HUES48 (cell line): ENCODE results near the gene SETD4.

Source experiments
- H3K27ac ChIP-seq: one replicate; pipeline ENCODE4 v1.7.0; 2013; ENCODE audit warnings: low read depth, low read length, inconsistent platforms
- H3K27me3 ChIP-seq: 2 replicates; pipeline ENCODE4 v1.6.1; 2013; ENCODE audit warnings: mild to moderate bottlenecking, low read length; ENCODE audit not compliant: control insufficient read depth, insufficient read depth
- H3K36me3 ChIP-seq: 2 replicates; pipeline ENCODE4 v1.6.1; 2013; ENCODE audit warnings: low read length; ENCODE audit not compliant: control insufficient read depth, insufficient read depth
- H3K4me1 ChIP-seq: 2 replicates; pipeline ENCODE4 v1.6.1; 2013; ENCODE audit warnings: mild to moderate bottlenecking, low read length; ENCODE audit not compliant: control insufficient read depth, insufficient read depth
- H3K4me3 ChIP-seq: 2 replicates; pipeline ENCODE4 v1.5.1; 2013; ENCODE audit warnings: mild to moderate bottlenecking, low read depth, low read length
- H3K9ac ChIP-seq: 2 replicates; pipeline ENCODE4 v1.6.1; 2013; ENCODE audit warnings: mild to moderate bottlenecking, low read depth, low read length, moderate library complexity
- H3K9me3 ChIP-seq: 2 replicates; pipeline ENCODE4 v1.6.1; 2013; ENCODE audit warnings: low read length; ENCODE audit not compliant: control insufficient read depth, insufficient read depth

SETD4 gene

DNA sequence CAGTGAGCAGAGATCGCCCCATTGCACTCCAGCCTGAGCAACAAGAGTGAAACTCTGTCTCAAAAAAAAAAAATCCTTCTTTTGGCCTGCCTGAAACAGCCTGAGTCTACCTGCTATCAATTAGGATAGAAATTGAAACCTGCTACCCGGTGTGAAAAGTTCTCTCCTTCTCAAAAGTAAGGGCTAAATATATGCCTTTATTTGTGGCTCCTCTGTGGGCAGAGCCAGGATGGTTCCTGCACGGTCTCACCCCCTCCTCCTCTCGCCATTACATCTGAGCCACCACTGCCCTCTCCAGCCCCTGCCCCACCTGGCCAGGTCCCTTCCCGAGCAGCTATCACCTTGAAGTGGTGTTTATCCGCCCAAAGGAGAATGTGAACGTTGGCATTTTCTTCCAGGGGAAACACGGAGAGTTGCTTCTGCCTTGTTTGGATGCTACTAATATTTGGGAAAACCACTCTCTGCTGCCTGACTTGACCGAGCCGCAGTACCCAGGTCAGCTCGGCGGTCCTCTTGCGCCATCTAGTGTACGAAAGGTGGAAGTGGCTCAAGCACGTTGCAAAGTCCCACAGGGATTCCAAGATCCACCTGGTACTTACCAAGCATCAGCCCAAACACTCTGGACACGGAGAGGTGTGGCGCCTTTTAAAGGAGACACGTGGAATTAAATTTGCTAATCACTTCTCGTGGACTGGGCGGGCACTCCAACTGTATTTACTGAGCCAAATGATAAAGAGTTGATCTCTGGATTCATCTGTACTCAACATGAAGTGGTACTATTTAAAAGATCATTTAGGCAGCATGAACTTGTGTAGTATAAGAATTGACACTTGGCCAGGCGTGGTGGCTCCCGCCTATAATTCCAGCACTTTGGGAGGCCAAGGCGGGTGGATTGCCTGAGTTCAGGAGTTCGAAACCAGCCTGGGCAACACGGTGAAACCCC lies 31.9 kb downstream of the SETD4 start:
- Histone ChIP-seq H3K27me3 (no peaks in the 10 kb centered on the region), H3K27ac (no peak overlapping the region), H3K9me3 (no peaks in the 10 kb centered on the region), H3K4me1 (peaks cover 6% of the 10 kb centered on the region; the same call in 1 of the 2 replicates), H3K36me3 (0 out of 2 replicates have a peak, but pooled peaks cover 3% of the 10 kb centered on the region), H3K4me3 (no peak overlapping the region), H3K9ac (no peak overlapping the region)

DNA sequence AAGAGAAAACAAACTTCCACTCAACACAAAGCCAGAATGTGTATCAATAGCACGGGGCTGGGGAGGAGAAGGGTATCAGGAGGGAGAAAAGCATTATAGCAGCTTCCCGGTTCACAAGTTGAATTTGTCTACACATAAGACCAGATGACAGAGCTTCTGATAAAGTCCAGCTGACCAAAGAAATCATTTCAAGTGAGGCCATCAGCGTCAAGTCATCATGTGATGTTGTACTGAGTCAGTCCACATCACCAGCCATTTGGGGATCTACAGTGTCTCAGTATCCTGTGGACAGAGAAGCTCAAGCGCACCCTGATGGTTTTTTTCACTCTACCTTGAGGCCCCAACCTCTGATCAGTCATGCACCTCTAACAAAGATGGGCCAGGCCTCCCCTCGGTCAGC lies 33.0 kb downstream of the SETD4 start:
- no peak overlapping the region for H3K27ac ChIP-seq
- H3K9me3 ChIP-seq: no peaks in the 10 kb centered on the region
- H3K4me3 ChIP-seq: no peak overlapping the region
- no peak overlapping the region for H3K9ac ChIP-seq
- H3K4me1 ChIP-seq: peaks cover 6% of the 10 kb centered on the region; the same call in 1 of the 2 replicates
- H3K36me3 ChIP-seq: no peaks in the 10 kb centered on the region
- H3K27me3 ChIP-seq: no peaks in the 10 kb centered on the region

DNA sequence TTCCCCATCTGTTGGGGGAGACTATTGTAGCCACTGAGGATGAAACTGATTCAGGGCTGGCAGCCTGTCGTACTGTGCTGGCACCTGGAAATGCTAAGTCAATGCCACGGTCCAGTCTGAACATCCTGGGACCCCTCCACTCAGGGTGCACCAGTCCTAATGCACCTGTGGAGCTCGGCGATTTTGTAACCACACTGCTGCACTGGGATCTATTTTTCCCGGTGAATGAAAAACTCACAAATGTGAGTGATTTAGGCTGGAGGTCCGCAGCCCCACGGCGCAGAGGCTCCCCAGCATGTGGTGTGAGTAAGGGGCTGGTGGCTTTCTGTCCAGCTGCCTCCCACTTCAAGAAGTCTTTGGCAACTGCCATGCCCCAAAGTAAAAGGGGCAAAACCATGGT lies 35.5 kb downstream of the SETD4 start:
- Histone ChIP-seq H3K9me3 (no peaks in the 10 kb centered on the region), H3K9ac (no peak overlapping the region), H3K27ac (no peak overlapping the region), H3K36me3 (no peaks in the 10 kb centered on the region), H3K4me3 (no peak overlapping the region), H3K27me3 (no peaks in the 10 kb centered on the region), H3K4me1 (peaks cover 2% of the 10 kb centered on the region; the same call in 1 of the 2 replicates)

DNA sequence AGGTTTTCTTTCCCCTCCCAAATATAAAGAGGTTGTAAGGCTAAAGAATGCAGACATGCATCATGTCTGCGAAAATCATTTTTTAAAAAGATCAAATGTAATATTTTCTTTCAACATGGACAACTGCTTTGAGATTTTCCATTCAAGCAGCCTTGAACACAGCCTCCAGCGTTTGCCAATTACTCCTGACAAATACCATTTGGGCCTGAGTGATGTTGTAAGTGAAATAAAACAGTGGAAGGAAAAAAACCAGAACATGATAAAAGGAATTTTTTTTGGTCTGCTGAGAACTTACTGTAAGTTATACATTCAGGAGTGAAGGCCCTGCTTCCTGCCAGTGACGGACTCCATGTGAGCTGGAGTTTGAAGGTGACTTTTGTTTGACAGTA lies 37.2 kb downstream of the SETD4 start:
- Histone ChIP-seq H3K9me3 (no peaks in the 10 kb centered on the region), H3K9ac (no peak overlapping the region), H3K27me3 (no peaks in the 10 kb centered on the region), H3K27ac (no peak overlapping the region), H3K4me1 (no peaks in the 10 kb centered on the region; the same call in 1 of the 2 replicates), H3K4me3 (no peak overlapping the region), H3K36me3 (no peaks in the 10 kb centered on the region)

DNA sequence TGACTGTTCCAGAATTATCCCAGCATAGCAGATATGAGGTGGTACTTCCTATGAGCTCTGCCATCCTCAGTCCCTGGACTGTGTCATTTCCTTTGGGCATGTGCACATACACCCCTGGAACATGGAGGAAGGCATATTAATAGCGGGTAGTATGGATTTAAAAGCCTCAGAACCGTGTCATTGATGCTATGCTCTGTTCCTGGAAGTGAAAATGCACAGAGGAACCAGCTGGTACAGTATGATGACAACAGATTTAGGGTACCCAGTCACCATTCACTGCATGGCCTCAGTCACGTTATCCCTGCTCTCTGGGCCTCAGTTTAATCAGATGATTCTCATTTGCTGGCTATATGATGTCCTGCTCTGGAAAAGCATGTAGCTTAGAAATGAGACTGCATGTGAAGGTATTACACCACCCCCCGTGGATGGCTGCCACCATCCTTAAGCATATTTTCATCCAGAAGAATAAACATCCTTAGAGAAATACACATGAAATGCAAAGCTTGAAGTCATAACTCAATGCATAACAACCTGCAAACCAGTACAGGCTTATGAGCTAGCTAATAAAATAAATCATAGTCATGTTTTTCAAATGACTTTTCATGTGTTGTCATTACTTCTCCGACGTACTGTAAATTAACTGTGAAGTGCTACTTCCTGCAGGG lies 37.8 kb downstream of the SETD4 start:
- no peaks in the 10 kb centered on the region for H3K36me3 ChIP-seq
- H3K4me3 ChIP-seq: no peak overlapping the region
- no peak overlapping the region for H3K9ac ChIP-seq
- H3K4me1 ChIP-seq: no peaks in the 10 kb centered on the region
- H3K9me3 ChIP-seq: no peaks in the 10 kb centered on the region
- H3K27me3 ChIP-seq: no peaks in the 10 kb centered on the region
- no peak overlapping the region for H3K27ac ChIP-seq

DNA sequence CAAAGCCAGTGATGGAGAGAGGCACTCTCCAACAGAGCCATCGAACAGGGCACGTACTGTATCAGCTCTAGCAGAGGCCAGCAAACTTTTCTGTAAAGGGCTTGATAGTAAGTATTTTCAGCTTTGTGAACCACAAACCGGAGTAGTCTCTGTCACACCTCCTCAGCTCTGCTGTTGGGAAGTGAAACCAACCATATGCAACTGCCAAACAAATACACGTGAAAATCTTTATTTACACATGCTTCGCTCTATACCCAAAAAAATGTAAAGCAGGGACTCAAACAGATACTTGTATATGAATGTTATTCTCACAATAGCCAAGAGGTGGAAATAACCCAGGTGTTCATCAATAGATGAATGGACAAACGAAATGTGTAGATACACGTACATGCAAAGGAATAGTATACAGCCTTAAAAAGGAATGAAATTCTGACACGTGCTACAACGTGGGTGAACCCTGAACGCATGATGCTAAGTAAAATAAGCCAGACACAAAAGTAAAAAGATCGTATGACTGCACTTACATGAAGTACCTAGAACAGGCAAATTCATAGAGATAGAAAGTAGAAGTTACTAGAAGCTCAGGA lies 39.0 kb downstream of the SETD4 start:
- H3K9me3 ChIP-seq: no peaks in the 10 kb centered on the region
- H3K4me3 ChIP-seq: no peak overlapping the region
- H3K27me3 ChIP-seq: no peaks in the 10 kb centered on the region
- no peak overlapping the region for H3K9ac ChIP-seq
- H3K4me1 ChIP-seq: no peaks in the 10 kb centered on the region
- H3K27ac ChIP-seq: no peak overlapping the region
- no peaks in the 10 kb centered on the region for H3K36me3 ChIP-seq

DNA sequence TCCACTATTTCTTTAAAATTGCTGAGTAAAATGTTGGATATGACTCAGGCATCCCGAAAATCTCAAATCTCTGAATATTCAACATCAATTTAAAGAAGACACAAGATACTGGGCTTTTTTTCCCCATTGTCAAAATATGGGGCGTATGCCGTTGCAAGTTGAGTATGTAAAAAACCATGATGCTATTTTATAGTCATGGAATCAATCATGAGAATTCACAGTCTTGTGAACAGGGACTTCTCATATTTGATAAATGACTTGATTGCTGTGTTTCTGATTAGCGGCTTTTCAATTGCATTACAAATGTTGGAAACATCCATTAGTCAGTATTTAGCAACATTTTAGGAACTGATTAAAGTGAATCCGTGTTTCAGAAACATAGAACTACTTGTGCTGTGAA lies 45.3 kb downstream of the SETD4 start:
- Histone ChIP-seq H3K27ac (no peak overlapping the region), H3K36me3 (no peaks in the 10 kb centered on the region), H3K27me3 (no peaks in the 10 kb centered on the region), H3K9me3 (no peaks in the 10 kb centered on the region), H3K4me3 (no peak overlapping the region), H3K9ac (no peak overlapping the region), H3K4me1 (no peaks in the 10 kb centered on the region)

DNA sequence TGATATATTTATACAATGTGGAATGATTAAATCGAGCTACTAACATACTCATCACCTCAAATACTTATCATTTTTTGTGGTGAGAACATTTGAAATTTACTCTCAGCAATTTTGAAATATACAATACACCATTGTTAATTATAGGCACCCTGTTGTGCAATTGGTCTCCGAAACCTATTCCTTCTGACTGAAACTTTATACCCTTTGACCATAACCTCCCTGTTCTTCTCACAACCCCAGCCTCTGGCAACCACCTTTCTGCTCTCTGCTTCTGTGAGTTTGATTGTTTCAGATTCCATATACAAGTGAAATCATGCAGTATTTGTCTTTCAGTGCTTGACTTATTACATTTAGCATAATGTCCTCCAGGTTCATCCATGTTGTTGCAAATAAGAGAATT lies 49.5 kb downstream of the SETD4 start:
- Histone ChIP-seq H3K36me3 (no peaks in the 10 kb centered on the region), H3K4me3 (no peak overlapping the region), H3K27ac (no peak overlapping the region), H3K27me3 (no peaks in the 10 kb centered on the region), H3K9me3 (no peaks in the 10 kb centered on the region), H3K4me1 (no peaks in the 10 kb centered on the region), H3K9ac (no peak overlapping the region)

DNA sequence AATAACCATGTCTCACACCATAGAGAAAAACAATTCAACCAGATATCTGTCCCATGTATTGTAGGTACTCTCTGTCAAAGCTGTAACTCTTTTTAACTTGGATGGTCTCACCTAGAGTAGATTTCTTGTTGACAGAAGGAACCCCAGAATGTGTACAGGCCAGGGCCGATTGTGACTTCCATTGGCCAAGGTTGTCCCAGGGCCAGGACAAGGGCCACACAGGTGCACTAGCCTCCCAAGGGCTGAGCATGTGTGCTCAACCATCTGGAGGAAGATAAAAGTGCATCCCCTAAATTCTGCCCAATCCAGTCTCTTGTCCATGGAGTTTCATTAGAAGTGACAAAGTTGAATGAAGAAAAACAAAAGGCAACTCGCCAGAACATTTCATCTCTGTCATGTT lies 51.8 kb downstream of the SETD4 start:
- Histone ChIP-seq H3K9me3 (no peaks in the 10 kb centered on the region; the same call in 1 of the 2 replicates), H3K4me3 (no peak overlapping the region), H3K36me3 (no peaks in the 10 kb centered on the region), H3K27ac (no peak overlapping the region), H3K4me1 (no peaks in the 10 kb centered on the region), H3K27me3 (no peaks in the 10 kb centered on the region), H3K9ac (no peak overlapping the region)

DNA sequence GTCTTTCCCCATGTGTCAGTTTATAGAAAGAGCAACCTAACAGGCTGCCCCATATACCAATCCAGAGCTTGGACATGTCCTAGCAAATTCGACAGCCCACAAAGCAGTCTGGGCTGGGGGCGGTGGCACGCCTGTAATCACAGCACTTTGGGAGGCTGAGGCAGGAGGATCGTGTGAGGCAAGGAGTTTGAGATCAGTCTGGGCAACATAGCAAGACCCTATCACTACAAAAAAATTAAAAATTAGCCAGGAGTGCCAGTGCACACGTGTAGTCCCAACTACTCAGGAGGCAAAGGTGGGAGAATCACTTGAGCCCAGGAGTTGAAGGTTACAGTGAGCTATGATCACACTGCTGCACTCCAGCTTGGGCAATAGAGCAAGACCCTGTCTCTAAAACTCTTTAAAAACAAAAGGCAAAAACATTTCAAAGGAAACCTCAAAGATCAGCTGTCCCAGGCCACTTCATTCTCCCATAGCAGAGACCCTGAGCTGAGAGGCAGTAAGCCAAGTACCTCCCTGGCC lies 54.4 kb downstream of the SETD4 start:
- Histone ChIP-seq H3K9me3 (peaks cover 8% of the 10 kb centered on the region), H3K4me3 (no peak overlapping the region), H3K9ac (no peak overlapping the region), H3K36me3 (no peaks in the 10 kb centered on the region), H3K4me1 (no peaks in the 10 kb centered on the region), H3K27ac (no peak overlapping the region), H3K27me3 (no peaks in the 10 kb centered on the region)

DNA sequence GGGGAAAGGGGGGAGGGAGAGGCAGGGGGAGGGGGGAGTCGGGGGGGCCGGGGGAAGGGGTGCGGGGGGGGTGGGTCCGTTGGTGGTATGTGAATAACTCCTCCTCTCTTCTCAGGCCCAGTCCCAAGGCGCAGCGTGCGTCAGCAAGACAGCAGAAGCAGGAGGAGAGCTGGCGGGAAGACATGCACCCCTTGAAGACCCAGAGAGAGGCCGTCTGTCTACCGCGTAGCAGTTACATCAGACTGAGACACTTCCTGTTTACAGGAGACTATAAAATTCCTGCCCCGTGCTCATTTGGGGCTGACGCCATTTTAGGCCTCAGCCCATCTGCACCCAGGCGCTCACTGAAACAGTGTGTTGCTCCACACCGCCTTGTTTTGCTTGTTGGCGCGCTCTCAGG lies 55.3 kb downstream of the SETD4 start:
- H3K27ac ChIP-seq: no peak overlapping the region
- no peaks in the 10 kb centered on the region for H3K36me3 ChIP-seq
- no peaks in the 10 kb centered on the region for H3K27me3 ChIP-seq
- no peak overlapping the region for H3K9ac ChIP-seq
- no peak overlapping the region for H3K4me3 ChIP-seq
- H3K9me3 ChIP-seq: peaks cover 8% of the 10 kb centered on the region
- no peaks in the 10 kb centered on the region for H3K4me1 ChIP-seq
